ENCODE data around the gene WDR27.

The WDR27 gene

GRCh38 chr6:169638388-169638787, 63.4 kb downstream of the WDR27 start:
- Histone ChIP-seq H3K27me3 (ENCODE audit: control insufficient read depth in 5 of 5, insufficient read depth in 4 of 5, low read length in 5 of 5) (no peaks in the 10 kb centered on the region), H3K36me3 (ENCODE audit: control insufficient read depth in 5 of 5, insufficient read depth in 5 of 5, low read length in 5 of 5) (peaks cover 6 to 26% (median 25%) of the 10 kb centered on the region in 5 donors), H3K4me3 (ENCODE audit: low read depth in 1 of 5, low read length in 5 of 5) (no peak overlapping the region), H3K9ac (ENCODE audit: low read length in 5 of 5) (no peak overlapping the region), H3K4me1 (ENCODE audit: control insufficient read depth in 5 of 5, insufficient read depth in 5 of 5, low read length in 5 of 5) (no peaks in the 10 kb centered on the region), H3K9me3 (ENCODE audit: control insufficient read depth in 5 of 5, low read length in 5 of 5) (no peaks in the 10 kb centered on the region), H3K27ac (ENCODE audit: low read depth, low read length) (no peak overlapping the region)

- Histone ChIP-seq H3K27ac (ENCODE audit: low read depth, low read length) (no peak overlapping the region), H3K9ac (ENCODE audit: low read length in 5 of 5) (no peak overlapping the region), H3K9me3 (ENCODE audit: control insufficient read depth in 5 of 5, low read length in 5 of 5) (no peaks in the 10 kb centered on the region), H3K4me3 (ENCODE audit: low read depth in 1 of 5, low read length in 5 of 5) (no peak overlapping the region), H3K36me3 (ENCODE audit: control insufficient read depth in 5 of 5, insufficient read depth in 5 of 5, low read length in 5 of 5) (peaks cover 6 to 33% (median 28%) of the 10 kb centered on the region in 5 donors), H3K27me3 (ENCODE audit: control insufficient read depth in 5 of 5, insufficient read depth in 4 of 5, low read length in 5 of 5) (no peaks in the 10 kb centered on the region), H3K4me1 (ENCODE audit: control insufficient read depth in 5 of 5, insufficient read depth in 5 of 5, low read length in 5 of 5) (no peaks in the 10 kb centered on the region)
Measured at GRCh38 chr6:169635345-169635744, 66.5 kb downstream of the WDR27 start.

- Histone ChIP-seq H3K9me3 (ENCODE audit: control insufficient read depth in 5 of 5, low read length in 5 of 5) (no peaks in the 10 kb centered on the region), H3K4me3 (ENCODE audit: low read depth in 1 of 5, low read length in 5 of 5) (no peak overlapping the region), H3K27ac (ENCODE audit: low read depth, low read length) (no peak overlapping the region), H3K36me3 (ENCODE audit: control insufficient read depth in 5 of 5, insufficient read depth in 5 of 5, low read length in 5 of 5) (peaks cover 6 to 25% (median 24%) of the 10 kb centered on the region in 5 donors), H3K4me1 (ENCODE audit: control insufficient read depth in 5 of 5, insufficient read depth in 5 of 5, low read length in 5 of 5) (no peaks in the 10 kb centered on the region), H3K27me3 (ENCODE audit: control insufficient read depth in 5 of 5, insufficient read depth in 4 of 5, low read length in 5 of 5) (no peaks in the 10 kb centered on the region), H3K9ac (ENCODE audit: low read length in 5 of 5) (no peak overlapping the region)
Measured at GRCh38 chr6:169632841-169633240, 69.0 kb downstream of the WDR27 start.

GRCh38 chr6:169629256-169629655, 72.6 kb downstream of the WDR27 start:
- no peaks in the 10 kb centered on the region for H3K4me1 ChIP-seq (ENCODE audit: control insufficient read depth in 5 of 5, insufficient read depth in 5 of 5, low read length in 5 of 5)
- H3K4me3 ChIP-seq (ENCODE audit: low read depth in 1 of 5, low read length in 5 of 5), result no peak overlapping the region
- H3K9ac ChIP-seq (ENCODE audit: low read length in 5 of 5), result no peak overlapping the region
- H3K36me3 ChIP-seq (ENCODE audit: control insufficient read depth in 5 of 5, insufficient read depth in 5 of 5, low read length in 5 of 5), result peaks cover 0 to 41% (median 36%) of the 10 kb centered on the region in 5 donors
- H3K27ac ChIP-seq (ENCODE audit: low read depth, low read length), result no peak overlapping the region
- no peaks in the 10 kb centered on the region for H3K27me3 ChIP-seq (ENCODE audit: control insufficient read depth in 5 of 5, insufficient read depth in 4 of 5, low read length in 5 of 5)
- no peaks in the 10 kb centered on the region for H3K9me3 ChIP-seq (ENCODE audit: control insufficient read depth in 5 of 5, low read length in 5 of 5)

- Histone ChIP-seq H3K4me1 (ENCODE audit: control insufficient read depth in 5 of 5, insufficient read depth in 5 of 5, low read length in 5 of 5) (no peaks in the 10 kb centered on the region), H3K4me3 (ENCODE audit: low read depth in 1 of 5, low read length in 5 of 5) (no peak overlapping the region), H3K9me3 (ENCODE audit: control insufficient read depth in 5 of 5, low read length in 5 of 5) (peaks cover 0 to 3% (median 0%) of the 10 kb centered on the region in 5 donors), H3K9ac (ENCODE audit: low read length in 5 of 5) (no peak overlapping the region), H3K27me3 (ENCODE audit: control insufficient read depth in 5 of 5, insufficient read depth in 4 of 5, low read length in 5 of 5) (no peaks in the 10 kb centered on the region), H3K27ac (ENCODE audit: low read depth, low read length) (no peak overlapping the region), H3K36me3 (ENCODE audit: control insufficient read depth in 5 of 5, insufficient read depth in 5 of 5, low read length in 5 of 5) (peaks cover 0 to 39% (median 29%) of the 10 kb centered on the region in 5 donors)
Measured at GRCh38 chr6:169627736-169628607, 73.9 kb downstream of the WDR27 start.

GRCh38 chr6:169626649-169627048, 75.2 kb downstream of the WDR27 start:
- Histone ChIP-seq H3K27me3 (ENCODE audit: control insufficient read depth in 5 of 5, insufficient read depth in 4 of 5, low read length in 5 of 5) (no peaks in the 10 kb centered on the region), H3K4me1 (ENCODE audit: control insufficient read depth in 5 of 5, insufficient read depth in 5 of 5, low read length in 5 of 5) (no peaks in the 10 kb centered on the region), H3K9ac (ENCODE audit: low read length in 5 of 5) (no peak overlapping the region), H3K36me3 (ENCODE audit: control insufficient read depth in 5 of 5, insufficient read depth in 5 of 5, low read length in 5 of 5) (peaks cover 0 to 34% (median 23%) of the 10 kb centered on the region in 5 donors), H3K27ac (ENCODE audit: low read depth, low read length) (no peak overlapping the region), H3K9me3 (ENCODE audit: control insufficient read depth in 5 of 5, low read length in 5 of 5) (peaks cover 0 to 3% (median 0%) of the 10 kb centered on the region in 5 donors), H3K4me3 (ENCODE audit: low read depth in 1 of 5, low read length in 5 of 5) (no peak overlapping the region)

GRCh38 chr6:169626169-169626568, 75.7 kb downstream of the WDR27 start:
- Histone ChIP-seq H3K4me1 (ENCODE audit: control insufficient read depth in 5 of 5, insufficient read depth in 5 of 5, low read length in 5 of 5) (no peaks in the 10 kb centered on the region), H3K27ac (ENCODE audit: low read depth, low read length) (no peak overlapping the region), H3K36me3 (ENCODE audit: control insufficient read depth in 5 of 5, insufficient read depth in 5 of 5, low read length in 5 of 5) (peaks cover 0 to 34% (median 23%) of the 10 kb centered on the region in 5 donors)

GRCh38 chr6:169625376-169625775, 76.5 kb downstream of the WDR27 start:
- Histone ChIP-seq H3K9ac (ENCODE audit: low read length in 5 of 5) (no peak overlapping the region), H3K4me3 (ENCODE audit: low read depth in 1 of 5, low read length in 5 of 5) (no peak overlapping the region), H3K27ac (ENCODE audit: low read depth, low read length) (no peak overlapping the region), H3K9me3 (ENCODE audit: control insufficient read depth in 5 of 5, low read length in 5 of 5) (peaks cover 0 to 3% (median 0%) of the 10 kb centered on the region in 5 donors), H3K36me3 (ENCODE audit: control insufficient read depth in 5 of 5, insufficient read depth in 5 of 5, low read length in 5 of 5) (peaks cover 0 to 34% (median 23%) of the 10 kb centered on the region in 5 donors), H3K4me1 (ENCODE audit: control insufficient read depth in 5 of 5, insufficient read depth in 5 of 5, low read length in 5 of 5) (no peaks in the 10 kb centered on the region), H3K27me3 (ENCODE audit: control insufficient read depth in 5 of 5, insufficient read depth in 4 of 5, low read length in 5 of 5) (no peaks in the 10 kb centered on the region)

More at GRCh38 chr6:169626169-169626568, 75.7 kb downstream of the WDR27 start:
- Histone ChIP-seq H3K27me3 (ENCODE audit: control insufficient read depth in 5 of 5, insufficient read depth in 4 of 5, low read length in 5 of 5) (no peaks in the 10 kb centered on the region), H3K9ac (ENCODE audit: low read length in 5 of 5) (no peak overlapping the region), H3K9me3 (ENCODE audit: control insufficient read depth in 5 of 5, low read length in 5 of 5) (peaks cover 0 to 3% (median 0%) of the 10 kb centered on the region in 5 donors), H3K4me3 (ENCODE audit: low read depth in 1 of 5, low read length in 5 of 5) (no peak overlapping the region)

GRCh38 chr6:169624785-169625184, 77.0 kb downstream of the WDR27 start:
- Histone ChIP-seq H3K9ac (ENCODE audit: low read length in 5 of 5) (no peak overlapping the region), H3K4me3 (ENCODE audit: low read depth in 1 of 5, low read length in 5 of 5) (no peak overlapping the region), H3K9me3 (ENCODE audit: control insufficient read depth in 5 of 5, low read length in 5 of 5) (peaks cover 0 to 3% (median 0%) of the 10 kb centered on the region in 5 donors), H3K27ac (ENCODE audit: low read depth, low read length) (no peak overlapping the region), H3K27me3 (ENCODE audit: control insufficient read depth in 5 of 5, insufficient read depth in 4 of 5, low read length in 5 of 5) (no peaks in the 10 kb centered on the region), H3K4me1 (ENCODE audit: control insufficient read depth in 5 of 5, insufficient read depth in 5 of 5, low read length in 5 of 5) (no peaks in the 10 kb centered on the region), H3K36me3 (ENCODE audit: control insufficient read depth in 5 of 5, insufficient read depth in 5 of 5, low read length in 5 of 5) (peaks cover 0 to 34% (median 23%) of the 10 kb centered on the region in 5 donors)

- H3K9ac ChIP-seq (ENCODE audit: low read length in 5 of 5), result no peak overlapping the region
- peaks cover 0 to 34% (median 23%) of the 10 kb centered on the region in 5 donors for H3K36me3 ChIP-seq (ENCODE audit: control insufficient read depth in 5 of 5, insufficient read depth in 5 of 5, low read length in 5 of 5)
- H3K27me3 ChIP-seq (ENCODE audit: control insufficient read depth in 5 of 5, insufficient read depth in 4 of 5, low read length in 5 of 5), result no peaks in the 10 kb centered on the region
- H3K9me3 ChIP-seq (ENCODE audit: control insufficient read depth in 5 of 5, low read length in 5 of 5), result peaks cover 0 to 3% (median 0%) of the 10 kb centered on the region in 5 donors
- H3K27ac ChIP-seq (ENCODE audit: low read depth, low read length), result no peak overlapping the region
- H3K4me1 ChIP-seq (ENCODE audit: control insufficient read depth in 5 of 5, insufficient read depth in 5 of 5, low read length in 5 of 5), result no peaks in the 10 kb centered on the region
- no peak overlapping the region for H3K4me3 ChIP-seq (ENCODE audit: low read depth in 1 of 5, low read length in 5 of 5)
Measured at GRCh38 chr6:169623975-169624374, 77.9 kb downstream of the WDR27 start.

Data from subcutaneous abdominal adipose tissue (tissue), 5 donors.